Central memory CD4-positive, alpha-beta T cell (primary cell): ENCODE results near the gene ZNF415.
"Not testable (repeated sequence)": the region's sequence is repeated elsewhere in the genome, so short reads cannot be mapped to it uniquely, and the experiment has no call there.

Experiments used
- DNase-seq: peaks from one replicate; pipeline ENCODE4 v3.0.0; 2022
- total RNA-seq, 3 experiments: gene quantifications; one replicate each; lab custom pipeline; 2026; lab: John Stamatoyannopoulos, UW

ZNF415 gene
- 0 to 1.2 (median 0.28) reads per million in 3 experiments for total RNA-seq

DNA sequence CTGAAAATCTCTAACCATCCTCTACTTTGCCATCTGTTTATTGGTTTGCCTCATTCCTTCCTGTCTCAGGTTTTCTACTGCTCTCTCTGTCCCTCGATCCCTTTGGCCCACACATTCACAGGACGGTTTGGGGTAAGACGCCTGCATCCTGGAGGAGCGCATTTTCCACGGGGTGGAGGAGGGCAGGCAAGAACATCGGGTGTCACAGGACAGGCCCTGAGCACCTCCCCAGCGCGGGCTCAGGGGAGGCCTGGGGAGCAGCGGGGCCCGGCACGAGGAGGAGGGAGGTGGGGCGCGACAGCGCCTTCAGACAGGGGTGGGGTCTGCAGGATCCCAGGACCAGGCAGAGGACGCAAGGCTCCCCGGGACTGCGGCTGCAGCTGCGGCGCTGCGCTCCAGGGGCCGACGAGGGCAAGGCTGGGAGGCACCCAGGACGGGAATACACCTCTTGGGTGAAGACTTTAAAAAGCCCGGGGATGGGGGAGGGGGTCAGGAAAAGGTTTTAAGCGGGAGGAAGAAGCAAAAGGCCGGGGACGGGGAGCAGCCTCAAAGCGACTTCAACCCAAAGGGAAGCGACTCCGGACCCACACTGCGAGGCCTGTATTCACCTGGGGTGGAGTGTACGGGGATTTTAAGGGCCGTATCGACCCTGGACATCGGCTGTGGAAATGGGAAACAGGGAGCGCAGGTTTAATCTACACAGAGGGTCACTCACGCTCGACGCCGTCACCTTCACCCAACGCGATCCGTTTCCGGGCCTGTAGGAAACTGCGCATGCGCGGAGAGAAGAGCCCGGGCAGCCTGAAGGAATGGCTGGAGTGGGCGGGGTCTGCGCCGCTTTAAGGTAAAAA lies at the start of gene ZNF415:
Gene ZNF415, minus strand, starts transcription at position 770 of the 851 bp plus-strand sequence. CDS start 10,234 bp downstream, outside the sequence.
- DNase-seq: peak; percentile 16

DNA sequence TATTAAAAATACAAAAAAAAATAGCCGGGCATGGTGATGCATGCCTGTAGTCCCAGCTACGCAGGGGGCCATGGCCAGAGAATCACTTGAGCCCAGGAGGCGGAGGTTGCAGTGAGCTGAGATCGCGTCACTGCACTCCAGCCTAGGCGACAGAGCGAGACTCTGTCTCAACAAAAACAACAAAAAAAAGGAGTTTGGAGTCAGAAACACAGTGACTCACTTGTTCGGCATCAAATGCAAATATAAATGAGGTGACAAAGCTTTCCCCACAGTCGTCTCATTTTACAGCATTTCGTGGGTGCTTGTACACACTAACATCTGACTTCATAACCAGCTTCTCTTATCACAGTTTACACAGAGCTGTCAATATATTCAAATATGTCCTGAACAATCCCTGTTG lies 49.5 kb upstream of the ZNF415 start:
- no peak for DNase-seq

DNA sequence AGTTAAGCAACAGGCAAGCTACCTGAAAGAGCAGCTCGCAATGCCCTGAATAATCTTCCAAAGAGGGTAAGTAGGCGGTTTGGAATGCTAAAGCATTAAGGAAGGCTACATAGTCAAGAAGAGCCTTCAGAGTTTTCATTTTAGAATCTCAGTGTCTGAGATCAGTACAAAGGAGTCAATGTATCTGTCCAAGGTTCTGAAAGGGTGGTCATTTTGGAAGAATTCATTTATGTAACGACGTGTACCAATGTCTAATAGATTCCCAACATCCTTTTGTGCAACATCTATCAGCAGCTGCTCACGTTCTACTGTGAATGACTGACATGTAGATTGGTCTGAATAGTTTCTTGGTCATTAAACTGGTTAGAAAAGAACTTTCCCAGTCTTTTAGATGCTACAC lies 45.3 kb upstream of the ZNF415 start:
- DNase-seq: no peak

DNA sequence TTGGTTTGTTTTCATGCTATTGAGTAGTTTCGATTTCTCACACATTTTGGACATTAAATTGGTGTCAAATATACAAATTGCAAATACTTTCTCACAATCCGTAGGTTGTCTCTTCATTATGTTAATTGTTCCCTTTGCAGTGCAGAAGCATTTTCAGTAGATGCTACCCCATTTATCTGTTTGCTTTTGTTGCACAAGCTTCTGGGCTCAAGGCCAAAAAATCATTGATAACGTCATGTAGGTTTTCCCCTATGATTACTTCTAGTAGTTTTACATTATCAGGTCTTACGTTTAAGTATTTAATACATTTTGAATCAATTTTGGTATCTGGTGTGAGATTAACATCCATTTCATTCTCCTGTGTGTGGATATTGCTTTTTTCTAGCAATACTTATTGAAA lies 40.2 kb upstream of the ZNF415 start:
- DNase-seq: no peak

DNA sequence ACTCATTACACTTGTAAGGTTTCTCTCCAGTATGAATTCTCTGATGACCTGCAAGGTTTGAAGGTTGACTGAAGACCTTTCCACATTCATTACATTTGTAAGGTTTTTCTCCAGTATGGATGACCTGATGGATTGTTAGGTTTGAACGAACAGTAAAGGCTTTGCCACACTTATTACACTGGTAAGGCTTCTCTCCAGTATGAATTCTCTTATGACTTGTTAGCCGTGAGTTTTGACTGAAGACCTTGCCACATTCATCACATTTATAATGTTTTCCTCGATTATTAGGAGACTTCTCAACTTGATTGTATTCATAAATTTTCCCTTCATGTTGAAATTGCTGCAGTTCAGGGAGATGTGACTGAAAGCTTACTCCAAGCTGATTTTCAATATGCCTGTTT lies 33.0 kb upstream of the ZNF415 start:
- DNase-seq: no peak

DNA sequence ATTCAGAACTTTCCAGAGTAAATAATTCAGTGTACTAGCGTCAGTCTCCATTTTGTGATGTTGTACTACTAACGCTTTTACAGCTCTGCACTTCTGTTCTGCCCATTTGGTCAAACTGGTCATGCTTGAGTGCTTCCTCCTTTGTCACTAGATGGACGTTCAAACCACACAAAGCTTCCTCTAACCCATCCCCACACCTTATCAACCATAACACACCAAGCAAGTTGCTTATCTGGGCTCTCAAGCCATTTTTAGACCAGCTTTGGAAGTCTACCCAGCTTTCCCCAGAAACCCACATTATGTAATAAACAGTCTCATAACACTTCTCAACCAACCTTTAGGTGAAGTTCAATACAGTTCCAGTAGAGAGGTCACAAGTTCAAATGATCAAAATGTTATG lies 28.4 kb upstream of the ZNF415 start:
- no peak for DNase-seq

DNA sequence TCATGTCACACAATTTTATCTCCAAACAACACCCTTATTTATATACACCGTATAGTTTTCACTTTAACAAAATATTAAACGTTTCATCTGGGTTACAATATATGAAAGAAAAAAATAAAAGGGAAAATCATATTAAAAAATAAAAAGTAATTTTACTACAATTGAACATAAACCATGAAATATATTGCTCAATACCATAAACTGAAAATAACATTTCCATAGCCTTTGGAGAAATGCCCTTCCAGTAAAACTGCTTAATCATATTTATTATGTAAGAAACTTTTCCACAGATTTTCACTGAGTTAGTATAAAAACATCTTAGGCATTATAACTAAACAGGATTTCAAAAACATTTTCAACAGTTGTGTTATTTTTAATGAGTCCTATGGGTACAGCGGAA lies 27.6 kb upstream of the ZNF415 start:
- no peak for DNase-seq

DNA sequence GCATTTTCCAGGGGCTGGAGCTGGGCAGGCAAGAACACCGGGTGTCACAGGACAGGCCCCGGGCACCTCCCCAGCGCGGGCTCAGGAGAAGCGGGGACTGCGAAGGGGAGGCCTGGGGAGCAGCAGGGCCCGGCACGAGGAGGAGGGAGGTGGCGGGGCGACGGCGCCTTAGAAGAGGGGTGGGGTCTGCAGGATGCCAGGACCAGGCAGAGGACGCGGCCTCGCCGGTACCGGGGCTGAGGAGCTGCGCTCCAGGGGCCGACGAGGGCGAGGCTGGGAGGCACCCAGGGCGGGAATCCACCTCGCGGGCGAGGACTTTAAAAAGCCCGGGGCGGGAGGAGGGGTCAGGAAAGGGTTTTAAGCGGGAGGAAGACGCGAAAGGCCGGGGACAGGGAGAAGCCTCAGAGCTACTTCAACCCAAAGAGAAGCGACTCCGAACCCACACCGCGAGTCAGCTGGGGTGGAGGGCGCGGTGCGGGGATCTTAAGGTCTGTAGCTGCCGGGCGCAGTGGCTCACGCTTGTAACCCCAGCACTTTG lies 25.5 kb upstream of the ZNF415 start:
- DNase-seq: no peak

DNA sequence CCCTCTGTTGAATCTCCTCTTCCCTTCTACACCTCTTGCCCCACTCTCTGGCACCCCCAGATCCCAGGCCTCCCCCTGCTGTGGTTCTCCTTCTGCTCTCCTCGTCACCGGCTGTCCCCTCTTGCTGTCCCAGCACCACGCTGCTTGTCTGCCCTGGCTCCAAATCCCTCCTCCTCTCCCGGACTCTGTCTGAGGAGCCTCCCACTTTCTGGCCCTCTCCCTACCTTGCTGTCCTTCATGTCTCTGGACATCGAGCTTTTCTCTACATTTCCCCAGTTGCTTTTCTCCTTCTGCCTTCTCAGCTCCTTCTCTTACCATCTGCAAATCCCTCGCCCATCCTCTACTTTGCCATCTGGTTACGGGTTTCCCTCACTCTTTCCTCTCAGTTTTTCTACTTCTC lies 24.9 kb upstream of the ZNF415 start:
- no peak for DNase-seq

DNA sequence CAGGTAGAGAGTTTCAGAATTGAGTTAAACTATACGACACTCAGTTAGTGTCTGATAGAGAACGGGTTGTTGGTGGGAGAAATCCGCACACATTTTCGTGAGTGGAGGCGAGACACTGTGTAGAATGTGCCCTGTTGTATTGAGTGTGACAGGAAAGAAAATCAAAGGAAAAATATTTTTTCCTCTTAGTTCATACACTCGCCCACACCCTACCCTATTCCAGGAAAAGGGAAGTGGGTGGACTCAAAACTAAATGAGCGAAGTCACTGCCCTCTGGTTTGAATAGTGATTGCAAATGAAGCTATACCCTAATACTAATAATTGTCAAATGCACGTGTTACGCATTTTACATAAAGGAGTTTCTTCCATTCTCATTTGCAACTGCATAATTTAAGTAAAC lies 24.1 kb upstream of the ZNF415 start:
- DNase-seq: no peak

DNA sequence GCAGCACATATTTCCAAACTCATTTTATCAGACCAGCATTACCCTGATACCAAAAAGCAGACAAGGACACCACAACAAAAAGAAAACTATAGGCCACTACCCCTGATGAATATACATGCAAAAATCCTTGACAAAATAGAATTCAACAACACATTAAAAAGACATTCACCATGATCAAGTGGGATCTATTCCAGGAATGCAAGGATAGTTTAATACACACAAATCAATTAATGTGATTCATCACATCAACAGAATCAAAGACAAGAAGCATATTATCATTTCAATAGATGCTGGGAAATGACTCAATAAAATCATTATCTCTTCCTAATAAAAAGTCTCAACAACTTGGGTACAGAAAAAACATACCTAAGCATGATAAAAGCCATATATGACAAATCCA lies 14.9 kb upstream of the ZNF415 start:
- DNase-seq: no peak

DNA sequence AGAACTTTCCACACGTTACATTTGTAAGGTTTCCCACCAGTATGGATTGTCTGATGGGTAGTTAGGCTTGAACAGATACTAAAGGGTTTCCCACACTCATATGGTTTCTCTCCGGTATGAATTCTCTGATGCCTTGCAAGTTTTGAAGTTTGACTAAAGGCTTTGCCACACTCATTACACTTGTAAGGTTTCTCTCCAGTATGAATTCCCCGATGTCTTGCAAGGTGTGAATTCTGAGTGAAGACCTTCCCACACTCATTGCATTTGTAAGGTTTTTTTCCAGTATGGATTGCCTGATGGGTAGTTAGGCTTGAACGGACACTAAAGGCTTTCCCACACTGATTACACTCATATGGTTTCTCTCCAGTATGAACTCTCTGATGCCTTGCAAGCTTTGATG lies 7.6 kb upstream of the ZNF415 start:
- no peak for DNase-seq

DNA sequence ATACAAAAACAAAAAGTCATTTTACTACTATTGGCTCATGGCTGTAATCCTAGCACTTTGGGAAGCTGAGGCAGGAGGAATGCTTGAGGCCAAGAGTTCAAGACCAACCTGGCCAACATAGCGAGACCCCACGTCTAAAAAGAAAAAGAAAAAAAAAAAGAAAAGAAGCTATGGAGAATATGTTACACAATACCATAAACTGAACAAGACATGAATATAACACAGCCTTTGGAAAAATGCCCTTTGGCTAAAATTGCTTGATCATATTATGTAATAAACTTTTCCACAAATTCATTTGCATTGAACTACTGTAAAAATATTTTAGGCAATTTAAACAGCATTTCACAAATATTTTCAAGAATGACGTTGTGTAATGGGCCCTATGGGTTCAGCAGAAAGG lies 3.7 kb upstream of the ZNF415 start:
- DNase-seq: no peak

DNA sequence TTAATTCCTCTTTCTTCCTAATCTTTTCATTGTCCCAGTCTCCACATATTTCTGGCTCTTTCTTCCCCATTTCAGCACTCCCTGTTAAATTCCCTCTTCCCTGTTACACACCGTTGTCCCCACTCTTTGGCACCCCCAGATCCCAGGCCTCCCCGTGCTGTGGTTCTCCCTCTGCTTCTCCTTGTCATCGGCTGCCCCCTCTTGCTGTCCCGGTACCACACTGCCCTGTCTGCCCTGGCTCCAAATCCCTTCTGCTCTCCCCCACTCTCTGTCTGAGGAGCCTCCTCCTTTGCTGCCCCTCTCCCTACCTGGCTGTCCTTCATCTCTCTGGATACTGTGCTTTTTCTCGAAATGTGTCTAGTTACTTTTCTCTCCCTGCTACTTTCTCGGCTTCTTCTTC lies 983 bp downstream of the ZNF415 start:
- DNase-seq: no peak

DNA sequence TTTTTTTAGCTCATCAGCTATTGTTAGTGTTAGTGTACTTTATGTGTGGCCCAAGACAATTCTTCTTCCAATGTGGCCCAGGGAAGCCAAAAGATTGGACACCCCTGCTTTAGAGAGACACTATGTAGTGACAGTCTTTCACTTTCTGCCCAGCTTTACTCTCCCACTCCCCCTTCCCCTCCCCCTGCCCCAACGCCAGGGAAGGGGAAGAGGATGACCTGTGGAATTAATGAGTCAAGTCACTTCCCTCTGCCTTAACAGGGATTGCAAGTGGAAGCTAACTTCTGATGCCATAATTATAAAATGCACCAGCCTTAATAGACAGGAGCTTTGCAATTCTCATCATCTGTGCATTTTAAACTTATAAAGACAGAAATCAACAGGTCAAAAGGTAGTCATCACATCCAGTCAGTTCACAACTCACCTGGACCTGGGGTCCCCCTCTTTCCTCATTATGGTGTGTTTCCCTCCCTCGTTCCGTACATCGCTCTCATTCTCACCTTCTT lies 1.6 kb downstream of the ZNF415 start:
- DNase-seq: no peak

DNA sequence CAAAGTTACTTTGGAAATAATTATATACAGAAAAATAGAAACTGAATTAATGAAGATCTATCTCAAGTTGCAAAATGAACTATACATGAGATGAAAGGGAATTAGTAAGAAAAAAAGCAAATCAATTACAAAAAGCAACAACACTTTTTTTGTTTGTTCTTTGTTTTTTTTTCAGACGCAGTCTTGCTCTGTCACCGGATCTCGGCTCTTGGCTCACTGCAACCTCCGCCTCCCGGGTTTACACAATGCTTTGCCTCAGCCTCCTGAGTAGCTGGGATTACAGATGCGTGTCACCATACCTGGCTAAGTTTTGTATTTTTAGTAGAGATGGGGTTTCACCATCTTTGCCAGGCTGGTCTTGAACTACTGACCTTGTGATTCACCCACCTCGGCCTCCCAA lies 2.2 kb downstream of the ZNF415 start:
- no peak for DNase-seq

DNA sequence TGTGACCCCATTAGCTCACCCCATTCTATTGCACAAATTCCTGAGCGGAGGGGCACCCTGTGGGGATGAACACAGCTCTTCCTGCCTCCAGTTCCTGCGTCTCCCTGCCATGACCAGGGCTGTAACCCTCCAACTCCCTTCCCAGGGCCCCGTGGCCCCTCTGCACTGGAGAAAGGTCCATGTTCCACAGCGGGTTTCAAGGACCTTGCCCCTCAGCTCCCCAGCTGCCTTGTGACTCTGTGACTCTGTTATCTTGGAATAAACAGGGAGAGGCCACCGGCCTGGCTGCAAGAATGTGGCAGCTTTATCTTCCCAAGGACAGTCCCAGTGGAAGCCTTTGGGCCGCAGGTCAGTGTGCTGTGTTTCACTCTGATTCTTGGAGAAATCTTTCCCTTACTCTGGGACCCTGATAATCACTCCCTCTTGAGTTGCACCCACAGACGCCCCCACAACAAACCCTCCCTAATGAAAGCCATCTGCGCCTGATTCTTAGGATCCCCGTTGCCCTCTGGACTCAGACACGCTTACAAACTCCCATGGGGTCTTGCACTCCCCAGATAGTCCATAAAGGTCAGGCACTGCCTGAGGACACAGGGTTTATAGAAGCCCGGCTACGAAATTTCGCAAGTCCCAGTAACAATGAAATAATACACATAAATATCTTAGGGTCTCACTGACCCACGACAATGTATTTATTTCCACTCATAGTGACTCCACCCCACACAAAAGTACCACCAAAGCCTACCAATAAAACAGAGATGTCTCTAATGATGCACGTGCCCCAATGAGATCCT lies 5.8 kb downstream of the ZNF415 start:
- DNase-seq: not testable (repeated sequence)

DNA sequence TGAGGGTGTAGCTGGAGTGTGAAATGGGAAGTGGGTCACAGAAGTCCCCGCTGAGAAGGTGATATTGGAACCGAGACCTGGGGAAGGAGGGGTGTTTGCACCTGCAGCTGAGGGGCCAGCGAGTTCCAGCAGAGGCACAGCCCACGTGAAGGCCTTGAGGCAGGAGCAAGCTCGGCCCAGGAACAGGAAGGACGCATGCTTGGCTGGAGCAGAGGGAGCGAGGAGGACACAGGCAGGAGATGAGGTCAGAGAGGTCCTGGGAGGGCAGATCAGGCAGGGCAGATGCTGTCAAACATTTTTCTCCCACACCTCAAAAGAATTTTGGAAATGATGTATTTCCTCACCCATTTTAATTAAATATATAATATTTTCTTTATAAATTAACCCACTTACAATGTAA lies 9.3 kb downstream of the ZNF415 start:
- DNase-seq: no peak

DNA sequence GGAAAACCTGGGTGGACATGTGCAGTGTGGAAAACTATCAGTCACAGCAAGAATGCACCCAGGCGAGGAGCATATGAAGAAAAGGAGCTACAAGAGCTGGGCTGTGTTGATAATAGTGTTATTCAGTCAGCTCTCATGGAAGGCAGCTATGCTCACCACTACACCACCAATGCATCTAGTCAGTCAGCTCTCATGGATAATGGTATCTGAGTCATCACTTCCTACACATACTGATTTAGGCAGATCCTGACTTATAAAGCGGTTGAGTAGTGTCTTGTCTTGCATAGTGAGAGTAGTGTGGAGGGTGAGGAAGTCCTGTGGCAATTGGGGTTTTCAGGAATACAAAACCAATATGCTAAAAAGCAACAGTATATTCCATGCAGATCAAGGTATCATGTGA lies 20.4 kb downstream of the ZNF415 start:
- no peak for DNase-seq

DNA sequence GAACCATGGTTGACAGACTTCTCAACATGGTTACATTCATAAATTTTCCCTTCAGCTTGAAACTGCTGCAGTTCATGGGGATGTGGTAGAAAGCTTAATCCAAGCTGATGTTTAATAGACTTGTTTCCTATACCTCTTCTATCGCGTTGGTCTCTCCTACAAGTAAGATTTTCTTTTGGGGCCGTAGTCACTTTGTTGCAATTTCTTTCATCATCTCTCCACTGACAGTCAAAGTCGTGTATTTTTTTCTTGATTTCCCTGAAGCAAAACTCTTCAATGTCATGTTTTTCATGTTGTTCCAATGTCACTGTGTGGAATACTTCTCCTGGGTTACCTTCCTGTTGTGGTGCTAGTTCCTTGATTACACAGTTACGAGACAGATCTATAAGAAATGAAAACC lies 23.2 kb downstream of the ZNF415 start:
- no peak for DNase-seq

DNA sequence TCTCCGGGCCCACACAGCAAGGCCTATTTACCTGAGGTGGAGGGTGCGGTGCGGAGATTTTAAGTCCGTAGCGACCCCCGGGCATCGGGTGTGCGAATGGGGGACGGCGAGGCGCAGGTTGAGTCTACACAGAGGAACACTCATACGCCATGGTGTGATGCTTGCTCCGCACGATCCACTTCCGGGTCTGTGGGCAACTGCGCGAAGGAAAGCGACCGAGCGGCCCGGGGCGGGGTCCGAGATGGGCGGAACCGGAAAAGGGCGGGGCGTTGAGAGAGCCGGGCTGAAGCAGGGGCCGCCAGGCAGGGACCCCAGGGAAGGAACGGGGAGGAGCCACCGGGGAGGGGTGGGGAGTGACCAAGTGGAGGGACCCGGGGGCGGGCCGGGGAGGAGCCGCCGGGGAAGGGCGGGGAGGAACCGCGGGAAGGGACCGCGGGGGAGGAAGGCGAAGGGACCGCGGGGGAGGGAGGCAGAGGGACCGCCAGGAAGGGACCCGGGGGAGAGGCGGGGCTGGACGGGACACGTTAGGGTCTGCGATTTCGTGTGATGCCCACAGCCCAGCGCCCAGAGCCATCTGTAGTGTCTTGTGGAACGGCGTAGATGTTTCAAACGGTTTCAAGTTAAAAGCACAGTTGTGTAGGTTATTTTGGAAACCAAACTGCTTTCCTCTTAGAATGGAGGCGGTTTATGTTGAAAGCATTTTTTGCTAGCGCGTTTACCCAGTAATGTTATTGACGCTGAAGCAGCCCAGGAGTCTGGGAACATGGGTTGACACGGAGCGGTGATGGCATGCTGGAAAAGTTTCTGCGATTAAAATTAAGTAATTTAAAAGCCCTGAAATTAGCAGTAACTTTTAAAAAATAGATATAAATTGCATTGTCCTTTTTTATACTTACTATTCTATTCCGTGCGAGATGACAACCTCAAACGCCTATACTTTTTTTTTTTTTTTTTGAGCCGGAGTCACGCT lies 29.2 kb downstream of the ZNF415 start, which contains the start of gene ZNF160:
Gene ZNF160, minus strand, starts transcription at position 189 of the 970 bp plus-strand sequence. CDS start 17,146 bp downstream, outside the sequence.
- DNase-seq: peak; percentile 95

DNA sequence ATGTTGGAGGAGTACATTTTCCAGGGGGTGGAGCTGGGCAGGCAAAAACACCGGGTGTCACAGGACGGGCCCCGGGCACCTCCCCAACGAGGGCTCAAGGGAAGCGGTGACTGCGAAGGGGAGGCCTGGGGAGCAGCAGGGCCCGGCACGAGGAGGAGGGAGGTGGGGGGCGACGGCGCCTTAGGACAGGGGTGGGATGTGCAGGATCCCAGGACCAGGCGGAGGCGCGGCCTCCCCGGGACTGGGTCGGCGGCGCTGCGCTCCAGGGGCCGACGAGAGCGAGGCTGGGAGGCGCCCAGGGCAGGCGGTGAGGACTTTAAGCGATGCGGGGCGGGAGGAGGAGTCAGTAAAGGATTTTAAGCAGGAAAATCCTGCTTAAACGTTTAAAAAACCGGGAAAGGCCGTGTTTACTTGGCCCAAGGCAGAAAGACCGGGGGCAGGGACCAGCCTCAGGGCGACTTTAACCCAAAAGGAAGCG lies 29.9 kb downstream of the ZNF415 start:
- peak; percentile 17 for DNase-seq
